ENCODE measurements around the gene MUC4.
"Not testable (repeated sequence)": the region's sequence is repeated elsewhere in the genome, so short reads cannot be mapped to it uniquely, and the experiment has no call there.

MUC4 gene

DNA sequence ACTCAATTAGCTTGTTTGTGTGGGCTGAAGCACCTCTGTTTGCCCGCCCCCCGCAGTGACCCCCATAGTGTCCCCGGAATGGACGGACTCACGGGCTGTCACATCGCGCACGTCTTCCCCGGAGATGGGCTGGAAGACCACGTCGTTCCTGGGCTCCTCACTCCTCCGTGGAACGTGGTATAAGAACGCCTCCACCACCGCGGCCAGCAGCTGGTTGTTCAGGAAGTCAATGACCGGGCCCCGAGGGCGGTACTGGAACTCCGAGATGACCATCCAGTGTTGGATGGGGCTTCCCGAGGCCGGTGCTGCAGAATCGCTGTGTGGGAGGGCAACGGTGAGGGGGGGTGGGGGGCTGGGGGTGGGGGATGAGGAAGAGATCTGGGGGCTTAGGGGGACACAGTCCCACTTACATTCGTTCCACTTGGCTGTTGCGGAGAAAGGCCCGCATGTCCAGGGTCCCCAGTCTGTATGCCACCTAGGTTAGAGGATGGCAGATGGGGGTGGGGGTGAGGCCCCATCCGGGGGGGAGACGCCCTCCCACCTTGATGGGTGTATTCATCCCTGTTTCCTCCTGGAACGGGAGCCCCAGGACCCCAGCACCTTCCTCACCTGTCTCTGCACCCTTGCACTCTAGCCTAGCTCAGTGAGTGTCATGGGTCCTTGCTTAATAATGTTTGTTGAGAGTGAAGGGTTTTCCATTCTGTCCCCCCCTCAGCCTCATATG lies 60.8 kb downstream of the MUC4 start:
- Histone ChIP-seq H3K36me3 (ENCODE audit: low read length) (no peaks in the 10 kb centered on the region), H3K9me2 (replicated peaks; ENCODE audit: insufficient read depth, low read length) (no peaks in the 10 kb centered on the region), H3K4me2 (ENCODE audit: low read depth, low read length, poor library complexity, severe bottlenecking) (no peak overlapping the region), H3K9me3 (ENCODE audit: insufficient read depth, low read length) (no peaks in the 10 kb centered on the region), H3K9ac (ENCODE audit: low read length) (no peak overlapping the region), H4K20me1 (ENCODE audit: low read depth, low read length) (no peaks in the 10 kb centered on the region), H3K79me2 (ENCODE audit: insufficient read depth, low read length) (no peaks in the 10 kb centered on the region), H3K27me3 (ENCODE audit: low read length) (no peaks in the 10 kb centered on the region), H3K4me3 (ENCODE audit: insufficient read depth, low read length, poor library complexity, severe bottlenecking) (no peak overlapping the region), H3F3A (ENCODE audit: insufficient read depth) (no peaks in the 10 kb centered on the region), H3K27ac (ENCODE audit: low read depth, low read length) (no peak overlapping the region), H2AFZ (ENCODE audit: low read depth, low read length, severe bottlenecking) (no peak overlapping the region)
- TF ChIP-seq, protein P1, sequence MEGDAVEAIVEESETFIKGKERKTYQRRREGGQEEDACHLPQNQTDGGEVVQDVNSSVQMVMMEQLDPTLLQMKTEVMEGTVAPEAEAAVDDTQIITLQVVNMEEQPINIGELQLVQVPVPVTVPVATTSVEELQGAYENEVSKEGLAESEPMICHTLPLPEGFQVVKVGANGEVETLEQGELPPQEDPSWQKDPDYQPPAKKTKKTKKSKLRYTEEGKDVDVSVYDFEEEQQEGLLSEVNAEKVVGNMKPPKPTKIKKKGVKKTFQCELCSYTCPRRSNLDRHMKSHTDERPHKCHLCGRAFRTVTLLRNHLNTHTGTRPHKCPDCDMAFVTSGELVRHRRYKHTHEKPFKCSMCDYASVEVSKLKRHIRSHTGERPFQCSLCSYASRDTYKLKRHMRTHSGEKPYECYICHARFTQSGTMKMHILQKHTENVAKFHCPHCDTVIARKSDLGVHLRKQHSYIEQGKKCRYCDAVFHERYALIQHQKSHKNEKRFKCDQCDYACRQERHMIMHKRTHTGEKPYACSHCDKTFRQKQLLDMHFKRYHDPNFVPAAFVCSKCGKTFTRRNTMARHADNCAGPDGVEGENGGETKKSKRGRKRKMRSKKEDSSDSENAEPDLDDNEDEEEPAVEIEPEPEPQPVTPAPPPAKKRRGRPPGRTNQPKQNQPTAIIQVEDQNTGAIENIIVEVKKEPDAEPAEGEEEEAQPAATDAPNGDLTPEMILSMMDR (IDR thresholded peaks at IDR 0.05; ENCODE audit: insufficient read depth, low read length, poor library complexity, severe bottlenecking): no peak
- TF ChIP-seq EZH2phosphoT487 (conservative IDR thresholded peaks at IDR 0.05; ENCODE audit: low read length): no peak

DNA sequence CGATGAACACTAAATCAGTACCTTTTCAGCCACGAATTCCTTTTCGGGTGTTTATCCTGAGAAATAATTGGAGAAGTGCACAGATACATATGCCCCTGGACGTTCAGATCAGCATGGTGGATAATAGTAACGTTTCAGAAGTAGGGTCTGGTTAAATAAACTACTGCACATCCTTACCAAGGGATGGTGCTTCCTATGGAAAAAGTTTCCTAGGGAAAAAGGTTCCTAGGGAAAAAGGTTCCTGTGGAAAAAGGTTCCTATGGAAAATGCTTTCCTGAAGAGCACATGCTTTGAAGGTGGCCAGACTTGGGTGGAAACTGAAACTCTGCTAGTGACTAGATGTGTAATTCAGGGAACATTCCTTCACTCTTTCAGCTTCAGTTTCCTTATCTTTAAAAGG lies 62.6 kb downstream of the MUC4 start:
- not testable (repeated sequence) for H3K9me2 ChIP-seq (replicated peaks; ENCODE audit: insufficient read depth, low read length); H4K20me1 ChIP-seq (ENCODE audit: low read depth, low read length); H3K9ac ChIP-seq (ENCODE audit: low read length); H3K36me3 ChIP-seq (ENCODE audit: low read length); H3K4me2 ChIP-seq (ENCODE audit: low read depth, low read length, poor library complexity, severe bottlenecking); H3K79me2 ChIP-seq (ENCODE audit: insufficient read depth, low read length); H3K27me3 ChIP-seq (ENCODE audit: low read length); H3F3A ChIP-seq (ENCODE audit: insufficient read depth); H3K9me3 ChIP-seq (ENCODE audit: insufficient read depth, low read length); H3K27ac ChIP-seq (ENCODE audit: low read depth, low read length); H3K4me3 ChIP-seq (ENCODE audit: insufficient read depth, low read length, poor library complexity, severe bottlenecking); H2AFZ ChIP-seq (ENCODE audit: low read depth, low read length, severe bottlenecking)

DNA sequence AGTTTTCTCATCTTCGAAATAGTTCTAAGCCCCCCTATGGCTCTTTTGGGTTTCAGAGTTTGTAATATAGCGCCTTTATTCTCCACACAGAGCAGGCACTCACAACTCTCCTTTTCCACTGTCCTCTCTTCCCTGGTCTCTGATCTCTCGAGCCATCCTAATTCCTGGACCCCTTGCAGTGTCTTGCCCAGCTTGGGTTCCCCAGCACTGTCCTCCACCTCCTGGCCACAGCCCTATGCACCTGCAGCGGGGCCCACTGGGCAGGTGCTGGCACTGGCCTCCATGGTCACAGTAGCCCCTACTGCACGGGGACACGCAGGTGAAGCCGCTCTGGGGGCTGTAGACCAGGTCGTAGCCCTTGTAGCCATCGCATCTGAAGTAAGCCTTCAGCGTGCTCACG lies 63.1 kb downstream of the MUC4 start:
- H3K27ac ChIP-seq (ENCODE audit: low read depth, low read length): no peak overlapping the region
- H3F3A ChIP-seq (ENCODE audit: insufficient read depth): no peaks in the 10 kb centered on the region
- H3K9me2 ChIP-seq (replicated peaks; ENCODE audit: insufficient read depth, low read length): no peaks in the 10 kb centered on the region
- H4K20me1 ChIP-seq (ENCODE audit: low read depth, low read length): no peaks in the 10 kb centered on the region
- H2AFZ ChIP-seq (ENCODE audit: low read depth, low read length, severe bottlenecking): no peak overlapping the region
- H3K9ac ChIP-seq (ENCODE audit: low read length): no peak overlapping the region
- no peak for TF ChIP-seq EZH2phosphoT487 (conservative IDR thresholded peaks at IDR 0.05; ENCODE audit: low read length)
- TF ChIP-seq, protein P1 (IDR thresholded peaks at IDR 0.05; ENCODE audit: insufficient read depth, low read length, poor library complexity, severe bottlenecking): no peak
- H3K36me3 ChIP-seq (ENCODE audit: low read length): no peaks in the 10 kb centered on the region
- no peak overlapping the region for H3K4me3 ChIP-seq (ENCODE audit: insufficient read depth, low read length, poor library complexity, severe bottlenecking)
- H3K9me3 ChIP-seq (ENCODE audit: insufficient read depth, low read length): no peaks in the 10 kb centered on the region
- H3K27me3 ChIP-seq (ENCODE audit: low read length): no peaks in the 10 kb centered on the region
- H3K4me2 ChIP-seq (ENCODE audit: low read depth, low read length, poor library complexity, severe bottlenecking): no peak overlapping the region
- no peaks in the 10 kb centered on the region for H3K79me2 ChIP-seq (ENCODE audit: insufficient read depth, low read length)

DNA sequence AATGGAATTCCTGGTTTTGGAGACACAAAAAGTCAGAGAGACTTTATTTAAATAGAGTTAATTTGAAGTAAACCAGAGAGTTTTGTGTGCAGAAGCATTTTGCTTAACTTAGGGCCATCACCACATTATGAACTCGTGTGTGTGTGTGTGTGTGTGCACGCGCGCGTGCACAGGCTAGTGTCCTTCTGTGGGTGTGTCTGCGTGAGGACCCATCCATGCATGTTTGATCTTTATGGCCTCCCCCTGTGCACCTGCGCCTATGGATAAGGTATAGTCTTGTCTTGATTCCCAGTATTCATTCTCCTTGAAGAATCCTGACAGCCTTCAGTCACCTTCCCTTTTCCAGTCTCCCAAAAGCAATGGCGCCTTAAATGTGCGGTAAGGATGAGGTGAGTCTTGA lies 65.0 kb downstream of the MUC4 start:
- Histone ChIP-seq H3K27me3 (ENCODE audit: low read length) (no peaks in the 10 kb centered on the region), H3K9ac (ENCODE audit: low read length) (no peak overlapping the region), H3K27ac (ENCODE audit: low read depth, low read length) (no peak overlapping the region), H3K9me3 (ENCODE audit: insufficient read depth, low read length) (no peaks in the 10 kb centered on the region), H3F3A (ENCODE audit: insufficient read depth) (no peaks in the 10 kb centered on the region), H3K4me2 (ENCODE audit: low read depth, low read length, poor library complexity, severe bottlenecking) (no peak overlapping the region), H3K36me3 (ENCODE audit: low read length) (no peaks in the 10 kb centered on the region), H2AFZ (ENCODE audit: low read depth, low read length, severe bottlenecking) (no peak overlapping the region), H3K9me2 (replicated peaks; ENCODE audit: insufficient read depth, low read length) (no peaks in the 10 kb centered on the region), H3K79me2 (ENCODE audit: insufficient read depth, low read length) (no peaks in the 10 kb centered on the region), H3K4me3 (ENCODE audit: insufficient read depth, low read length, poor library complexity, severe bottlenecking) (no peak overlapping the region), H4K20me1 (ENCODE audit: low read depth, low read length) (no peaks in the 10 kb centered on the region)
- TF ChIP-seq, protein P1 (IDR thresholded peaks at IDR 0.05; ENCODE audit: insufficient read depth, low read length, poor library complexity, severe bottlenecking): no peak
- no peak for TF ChIP-seq EZH2phosphoT487 (conservative IDR thresholded peaks at IDR 0.05; ENCODE audit: low read length)

Measured in SU-DHL-6 (cell line).